Effector memory CD8-positive, alpha-beta T cell (primary cell): ENCODE results near the gene RIOX2.

Experiments
- ATAC-seq: fragments of 150-1000 bp; cut with Tn5 transposase; replicated peaks from 2 replicates; pipeline ENCODE4 v1.10.0; 2021; ENCODE audit warnings: mild to moderate bottlenecking, moderate library complexity
- DNase-seq, 3 experiments: peaks; one replicate each; pipeline ENCODE4 v3.0.0; 2021
- H3K27ac Mint-ChIP-seq, 2 donors: one replicate each; pipeline ENCODE4 v1.8.0; 2022; ENCODE audit warnings: mild to moderate bottlenecking in 2 of 2, mixed read lengths in 2 of 2, moderate library complexity in 2 of 2
- H3K27me3 Mint-ChIP-seq, 2 donors: one replicate each; pipeline ENCODE4 v1.8.0; 2022; ENCODE audit warnings: mixed read lengths in 2 of 2
- H3K36me3 Mint-ChIP-seq: one replicate; pipeline ENCODE4 v1.8.0; 2022; ENCODE audit warnings: mild to moderate bottlenecking, moderate library complexity, mixed read lengths; ENCODE audit not compliant: insufficient read depth
- H3K4me1 Mint-ChIP-seq, 2 donors: one replicate each; pipeline ENCODE4 v1.8.0; 2022; ENCODE audit warnings: low read depth in 2 of 2, mixed read lengths in 2 of 2
- H3K4me3 Mint-ChIP-seq, 2 donors: one replicate each; pipeline ENCODE4 v1.8.0; 2022; ENCODE audit warnings: mild to moderate bottlenecking in 2 of 2, mixed read lengths in 2 of 2, moderate library complexity in 2 of 2
- H3K9me3 Mint-ChIP-seq, 2 donors: one replicate each; pipeline ENCODE4 v1.8.0; 2022; ENCODE audit warnings: mixed read lengths in 2 of 2

Gene RIOX2

GRCh38 chr3:97999994-98000393 lies 27.8 kb upstream of the RIOX2 start:
- no peak for ATAC-seq
- Mint-ChIP-seq H3K27ac (no peak overlapping the region), H3K4me1 (peaks cover 7% of the 10 kb centered on the region in 2 donors), H3K4me3 (no peak overlapping the region), H3K27me3 (no peaks in the 10 kb centered on the region), H3K36me3 (no peaks in the 10 kb centered on the region), H3K9me3 (no peaks in the 10 kb centered on the region)
- no peak for DNase-seq

- H3K9me3 Mint-ChIP-seq: no peaks in the 10 kb centered on the region
- ATAC-seq (no peak), DNase-seq (no peak)
- H3K27me3 Mint-ChIP-seq: peaks cover 3 to 4% of the 10 kb centered on the region in 2 donors
- no peak overlapping the region for H3K27ac Mint-ChIP-seq
- no peaks in the 10 kb centered on the region for H3K36me3 Mint-ChIP-seq
- H3K4me1 Mint-ChIP-seq: peaks cover 7% of the 10 kb centered on the region in 2 donors
- no peak overlapping the region for H3K4me3 Mint-ChIP-seq
Observed at GRCh38 chr3:97999103-97999502, 26.9 kb upstream of the RIOX2 start.

GRCh38 chr3:97996988-97997387 lies 24.8 kb upstream of the RIOX2 start:
- Mint-ChIP-seq H3K9me3 (no peaks in the 10 kb centered on the region), H3K36me3 (no peaks in the 10 kb centered on the region), H3K4me3 (no peak overlapping the region), H3K27ac (no peak overlapping the region), H3K27me3 (peaks cover 13 to 21% of the 10 kb centered on the region in 2 donors), H3K4me1 (no peaks in the 10 kb centered on the region)
- ATAC-seq (no peak), DNase-seq (no peak)

GRCh38 chr3:97994328-97994945 lies 22.2 kb upstream of the RIOX2 start:
- Mint-ChIP-seq H3K4me3 (no peak overlapping the region), H3K27me3 (peaks cover 13 to 21% of the 10 kb centered on the region in 2 donors), H3K4me1 (peaks cover 5 to 7% of the 10 kb centered on the region in 2 donors), H3K27ac (no peak overlapping the region), H3K36me3 (peaks cover 3% of the 10 kb centered on the region), H3K9me3 (no peaks in the 10 kb centered on the region)
- DNase-seq: no peak
- no peak for ATAC-seq

- no peak overlapping the region for H3K27ac Mint-ChIP-seq
- peaks cover 0 to 7% of the 10 kb centered on the region in 2 donors for H3K9me3 Mint-ChIP-seq
- no peak overlapping the region for H3K4me3 Mint-ChIP-seq
- H3K36me3 Mint-ChIP-seq: peaks cover 3% of the 10 kb centered on the region
- DNase-seq (no peak), ATAC-seq (no peak)
- H3K27me3 Mint-ChIP-seq: peaks cover 13 to 21% of the 10 kb centered on the region in 2 donors
- peaks cover 5 to 7% of the 10 kb centered on the region in 2 donors for H3K4me1 Mint-ChIP-seq
Observed at GRCh38 chr3:97993526-97993925, 21.3 kb upstream of the RIOX2 start.

GRCh38 chr3:97992547-97993173 lies 20.4 kb upstream of the RIOX2 start:
- Mint-ChIP-seq H3K27ac (no peak overlapping the region), H3K9me3 (peaks cover 0 to 13% of the 10 kb centered on the region in 2 donors), H3K36me3 (peaks cover 3% of the 10 kb centered on the region), H3K4me3 (no peak overlapping the region), H3K4me1 (peaks cover 5 to 7% of the 10 kb centered on the region in 2 donors), H3K27me3 (peaks cover 13 to 21% of the 10 kb centered on the region in 2 donors)
- ATAC-seq: no peak
- no peak for DNase-seq

GRCh38 chr3:97991293-97991682 lies 19.1 kb upstream of the RIOX2 start:
- peaks cover 5 to 7% of the 10 kb centered on the region in 2 donors for H3K4me1 Mint-ChIP-seq
- H3K4me3 Mint-ChIP-seq: peak overlapping the region in 1 of 2 donors; percentile 64
- peaks cover 3% of the 10 kb centered on the region for H3K36me3 Mint-ChIP-seq
- DNase-seq (no peak), ATAC-seq (peak; percentile 88)
- peak overlapping the region; percentile 28 to 68 for H3K27ac Mint-ChIP-seq
- H3K27me3 Mint-ChIP-seq: peaks cover 13 to 21% of the 10 kb centered on the region in 2 donors
- H3K9me3 Mint-ChIP-seq: peaks cover 0 to 13% of the 10 kb centered on the region in 2 donors

GRCh38 chr3:97990624-97991292 lies 18.5 kb upstream of the RIOX2 start:
- peak overlapping the region in 1 of 2 donors; percentile 64 for H3K4me3 Mint-ChIP-seq
- peak overlapping the region in 1 of 2 donors; percentile 28 for H3K27ac Mint-ChIP-seq
- peaks cover 13 to 21% of the 10 kb centered on the region in 2 donors for H3K27me3 Mint-ChIP-seq
- peaks cover 5 to 7% of the 10 kb centered on the region in 2 donors for H3K4me1 Mint-ChIP-seq
- DNase-seq (no peak), ATAC-seq (no peak)
- peaks cover 0 to 13% of the 10 kb centered on the region in 2 donors for H3K9me3 Mint-ChIP-seq
- peaks cover 3% of the 10 kb centered on the region for H3K36me3 Mint-ChIP-seq

- peaks cover 5 to 7% of the 10 kb centered on the region in 2 donors for H3K4me1 Mint-ChIP-seq
- H3K36me3 Mint-ChIP-seq: peaks cover 3% of the 10 kb centered on the region
- H3K4me3 Mint-ChIP-seq: no peak overlapping the region
- ATAC-seq (no peak), DNase-seq (no peak)
- H3K27me3 Mint-ChIP-seq: peaks cover 8 to 16% of the 10 kb centered on the region in 2 donors
- peaks cover 0 to 13% of the 10 kb centered on the region in 2 donors for H3K9me3 Mint-ChIP-seq
- H3K27ac Mint-ChIP-seq: no peak overlapping the region
Observed at GRCh38 chr3:97988784-97989568, 16.7 kb upstream of the RIOX2 start.

- Mint-ChIP-seq H3K4me3 (no peak overlapping the region), H3K27ac (no peak overlapping the region), H3K36me3 (peaks cover 3% of the 10 kb centered on the region), H3K9me3 (peaks cover 0 to 13% of the 10 kb centered on the region in 2 donors), H3K4me1 (peaks cover 5 to 7% of the 10 kb centered on the region in 2 donors), H3K27me3 (no peaks in the 10 kb centered on the region)
- DNase-seq: no peak
- ATAC-seq: no peak
Observed at GRCh38 chr3:97987306-97987705, 15.1 kb upstream of the RIOX2 start.

- no peak overlapping the region for H3K27ac Mint-ChIP-seq
- DNase-seq (no peak), ATAC-seq (no peak)
- H3K4me3 Mint-ChIP-seq: no peak overlapping the region
- peaks cover 0 to 11% of the 10 kb centered on the region in 2 donors for H3K9me3 Mint-ChIP-seq
- H3K4me1 Mint-ChIP-seq: no peaks in the 10 kb centered on the region
- H3K36me3 Mint-ChIP-seq: no peaks in the 10 kb centered on the region
- no peaks in the 10 kb centered on the region for H3K27me3 Mint-ChIP-seq
Observed at GRCh38 chr3:97983933-97984491, 11.8 kb upstream of the RIOX2 start.

GRCh38 chr3:97981886-97982285 lies 9.7 kb upstream of the RIOX2 start:
- H3K27me3 Mint-ChIP-seq: no peaks in the 10 kb centered on the region
- H3K36me3 Mint-ChIP-seq: no peaks in the 10 kb centered on the region
- no peak overlapping the region for H3K27ac Mint-ChIP-seq
- ATAC-seq (no peak), DNase-seq (no peak)
- H3K4me3 Mint-ChIP-seq: no peak overlapping the region
- H3K9me3 Mint-ChIP-seq: no peaks in the 10 kb centered on the region
- no peaks in the 10 kb centered on the region for H3K4me1 Mint-ChIP-seq

GRCh38 chr3:97979610-97980009 lies 7.4 kb upstream of the RIOX2 start:
- DNase-seq: no peak
- Mint-ChIP-seq H3K4me1 (no peaks in the 10 kb centered on the region), H3K4me3 (no peak overlapping the region), H3K27me3 (no peaks in the 10 kb centered on the region), H3K9me3 (no peaks in the 10 kb centered on the region), H3K36me3 (no peaks in the 10 kb centered on the region), H3K27ac (no peak overlapping the region)
- no peak for ATAC-seq
